GM12892 (cell line): ENCODE results near the gene ILF3.

Experiments
- POLR2A ChIP-seq: IDR thresholded peaks from 2 replicates; pipeline ENCODE4 v1.6.1; 2011; ENCODE audit warnings: low read depth, low read length, control low read depth
- TAF1 ChIP-seq: IDR thresholded peaks from 2 replicates; pipeline ENCODE4 v1.6.1; 2011; ENCODE audit warnings: low read depth, mild to moderate bottlenecking, control low read depth, low read length, borderline replicate concordance

DNA sequence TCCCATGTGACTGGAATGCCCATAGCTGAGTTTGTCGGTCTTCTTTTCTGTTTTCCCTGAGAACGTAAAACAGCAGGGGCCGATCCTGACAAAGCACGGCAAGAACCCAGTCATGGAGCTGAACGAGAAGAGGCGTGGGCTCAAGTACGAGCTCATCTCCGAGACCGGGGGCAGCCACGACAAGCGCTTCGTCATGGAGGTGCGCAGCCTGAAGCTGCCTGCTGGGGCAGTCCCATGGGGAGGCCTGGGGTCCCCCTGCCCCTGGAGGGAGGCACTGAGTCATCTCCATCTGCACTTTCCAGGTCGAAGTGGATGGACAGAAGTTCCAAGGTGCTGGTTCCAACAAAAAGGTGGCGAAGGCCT, 28.9 kb downstream of the ILF3 start:
- no peak for TF ChIP-seq POLR2A
- TF ChIP-seq TAF1 = no peak
